ENCODE data around the gene SHOC2.

SHOC2 gene

GRCh38 chr10:110919349-110919931, at the start of gene SHOC2:
TSS of gene SHOC2 (plus strand) at chr10:110919604. CDS start at chr10:110964359, 44,755 bp downstream.
- peak; percentile 99 for DNase-seq

GRCh38 chr10:110870823-110871297, 48.5 kb upstream of the SHOC2 start:
- no peak for DNase-seq

- DNase-seq, result peak; percentile 99
Measured at GRCh38 chr10:110871298-110872084, 47.9 kb upstream of the SHOC2 start, which contains the start of gene PDCD4. TSS of gene PDCD4 (plus strand) at chr10:110871928. CDS start at chr10:110876028, 4,100 bp downstream.

- peak; percentile 82 for DNase-seq
Measured at GRCh38 chr10:110872145-110872983, 47.0 kb upstream of the SHOC2 start.

GRCh38 chr10:110872984-110873923, 46.1 kb upstream of the SHOC2 start:
- no peak for DNase-seq

GRCh38 chr10:110873951-110874350, 45.5 kb upstream of the SHOC2 start:
- no peak for DNase-seq

GRCh38 chr10:110876000-110876399, 43.4 kb upstream of the SHOC2 start:
- DNase-seq, result no peak

- DNase-seq, result no peak
Measured at GRCh38 chr10:110876788-110877187, 42.6 kb upstream of the SHOC2 start.

GRCh38 chr10:110880012-110880411, 39.4 kb upstream of the SHOC2 start:
- DNase-seq, result no peak

GRCh38 chr10:110881247-110881646, 38.2 kb upstream of the SHOC2 start:
- no peak for DNase-seq

- no peak for DNase-seq
Measured at GRCh38 chr10:110881905-110882304, 37.5 kb upstream of the SHOC2 start.

GRCh38 chr10:110883924-110884323, 35.5 kb upstream of the SHOC2 start:
- no peak for DNase-seq

- no peak for DNase-seq
Measured at GRCh38 chr10:110885932-110886674, 33.3 kb upstream of the SHOC2 start.

GRCh38 chr10:110887560-110887959, 31.8 kb upstream of the SHOC2 start:
- no peak for DNase-seq

- DNase-seq, result no peak
Measured at GRCh38 chr10:110892602-110893288, 26.7 kb upstream of the SHOC2 start.

- DNase-seq, result no peak
Measured at GRCh38 chr10:110893559-110894179, 25.7 kb upstream of the SHOC2 start.

- no peak for DNase-seq
Measured at GRCh38 chr10:110897184-110897583, 22.2 kb upstream of the SHOC2 start.

GRCh38 chr10:110898391-110898790, 21.0 kb upstream of the SHOC2 start:
- no peak for DNase-seq

GRCh38 chr10:110900983-110901382, 18.4 kb upstream of the SHOC2 start:
- DNase-seq, result no peak
